NB4 (cell line): ENCODE measurements around the gene SPATA9.
"Not testable (repeated sequence)": the region's sequence is repeated elsewhere in the genome, so short reads cannot be mapped to it uniquely, and the experiment has no call there.

Experiments
- DNase-seq: peaks from one replicate; pipeline ENCODE4 v3.0.0; 2010; ENCODE audit warnings: low read depth
- H3K4me3 ChIP-seq: one replicate; pipeline ENCODE4 v1.5.1; 2011; ENCODE audit warnings: mild to moderate bottlenecking, low read depth, low read length, moderate library complexity
- CTCF ChIP-seq: IDR thresholded peaks from one replicate; pipeline ENCODE4 v1.5.1; 2012; ENCODE audit warnings: low read depth, low read length
- MYC ChIP-seq: IDR thresholded peaks from 2 replicates; pipeline ENCODE4 v1.6.1; 2011; ENCODE audit warnings: low read depth, low read length
- POLR2A ChIP-seq: IDR thresholded peaks from 2 replicates; pipeline ENCODE4 v1.6.1; 2011; ENCODE audit warnings: mild to moderate bottlenecking; ENCODE audit not compliant: insufficient read length; ENCODE audit errors: extremely low read depth
- TF ChIP-seq, protein P1 (sequence below): IDR thresholded peaks from 2 replicates; pipeline ENCODE4 v1.6.1; 2011; ENCODE audit warnings: low read depth, low read length

Gene SPATA9

GRCh38 chr5:95644351-95645042 lies 38.3 kb downstream of the SPATA9 start:
- H3K4me3 ChIP-seq, result no peak overlapping the region
- TF ChIP-seq MYC, result no peak
- TF ChIP-seq CTCF, result peak; percentile 72
- peak; percentile 71 for DNase-seq

DNA sequence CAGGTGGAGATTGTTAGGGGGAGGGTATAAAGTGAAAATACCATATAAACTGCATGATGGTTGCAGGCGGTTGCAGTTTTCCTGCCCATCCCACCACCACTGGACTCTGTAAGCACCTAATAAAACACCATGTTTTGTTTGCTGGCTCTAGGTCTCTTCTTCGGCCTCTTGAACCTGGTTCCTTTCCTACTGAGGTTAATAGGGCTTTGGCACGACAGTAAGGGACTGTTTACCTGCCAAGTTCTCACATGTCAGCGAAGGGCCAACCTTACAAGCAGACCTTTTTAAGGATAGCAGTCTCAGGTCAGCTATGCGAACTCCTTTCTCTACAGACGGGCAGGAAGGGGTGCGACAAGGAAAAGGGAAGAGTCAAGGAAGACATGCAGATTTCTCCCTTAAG lies 39.6 kb downstream of the SPATA9 start:
- no peak for DNase-seq

GRCh38 chr5:95641741-95642220 lies 41.0 kb downstream of the SPATA9 start:
- H3K4me3 ChIP-seq, result no peak overlapping the region
- no peak for TF ChIP-seq CTCF
- TF ChIP-seq POLR2A, result no peak
- TF ChIP-seq, protein P1, sequence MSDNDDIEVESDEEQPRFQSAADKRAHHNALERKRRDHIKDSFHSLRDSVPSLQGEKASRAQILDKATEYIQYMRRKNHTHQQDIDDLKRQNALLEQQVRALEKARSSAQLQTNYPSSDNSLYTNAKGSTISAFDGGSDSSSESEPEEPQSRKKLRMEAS, result no peak
- TF ChIP-seq MYC, result no peak
- no peak for DNase-seq

More for the DNA sequence above, 39.6 kb downstream of the SPATA9 start:
- no peak overlapping the region for H3K4me3 ChIP-seq
- TF ChIP-seq POLR2A (no peak), MYC (no peak)

DNA sequence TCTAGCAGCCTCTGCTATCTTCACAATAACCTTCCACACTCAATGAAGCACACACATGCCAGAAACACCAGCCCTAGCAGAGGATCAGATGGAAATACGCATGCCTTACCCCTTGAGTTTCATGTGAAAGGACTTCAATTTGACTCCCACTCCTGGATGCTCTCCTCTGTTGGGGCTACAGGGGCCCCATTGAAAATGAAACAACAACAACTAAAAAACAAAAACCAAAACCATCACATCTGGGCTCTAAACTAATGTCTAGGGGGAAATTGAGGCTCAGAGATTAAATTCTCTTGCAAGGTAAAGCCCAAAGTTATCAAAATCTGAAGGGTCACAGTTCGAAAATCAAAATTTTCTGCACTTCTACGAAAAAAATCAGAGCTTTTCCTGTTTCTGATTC lies 44.2 kb downstream of the SPATA9 start:
- no peak for DNase-seq
- no peak overlapping the region for H3K4me3 ChIP-seq
- TF ChIP-seq POLR2A (no peak), MYC (no peak), CTCF (no peak)
- TF ChIP-seq, protein P1, result no peak

- TF ChIP-seq CTCF, result no peak
- TF ChIP-seq POLR2A, result no peak
- H3K4me3 ChIP-seq, result no peak overlapping the region
- DNase-seq, result no peak
Measured at GRCh38 chr5:95634081-95634480, 48.7 kb downstream of the SPATA9 start.

- H3K4me3 ChIP-seq, result no peak overlapping the region
- no peak for TF ChIP-seq CTCF
- no peak for TF ChIP-seq MYC
- TF ChIP-seq POLR2A, result no peak
- TF ChIP-seq, protein P1, result no peak
- no peak for DNase-seq
Measured at GRCh38 chr5:95633671-95634070, 49.1 kb downstream of the SPATA9 start.

GRCh38 chr5:95632942-95633341 lies 49.8 kb downstream of the SPATA9 start:
- not testable (repeated sequence) for H3K4me3 ChIP-seq, DNase-seq
